GM19328 (cell line): ENCODE data around the gene DAG1.

Experiments used
- ATAC-seq: cut with Tn5 transposase; IDR thresholded peaks from one replicate; pipeline ENCODE4 v1.9.1; 2021; ENCODE audit warnings: mild to moderate bottlenecking, moderate library complexity; ENCODE audit not compliant: unreplicated experiment

Gene DAG1

GRCh38 chr3:49539659-49540560 is 69.8 kb downstream of the DAG1 start:
- ATAC-seq, result peak; percentile 95

- ATAC-seq, result no peak
Measured at GRCh38 chr3:49552087-49552486, 82.0 kb downstream of the DAG1 start.

- no peak for ATAC-seq
Measured at GRCh38 chr3:49553324-49553691, 83.2 kb downstream of the DAG1 start.

GRCh38 chr3:49553692-49554632 is 83.9 kb downstream of the DAG1 start, which contains the start of gene BSN:
Gene BSN (plus strand): TSS chr3:49554477. CDS start chr3:49554603, 126 bp downstream.
- ATAC-seq, result peak; percentile 75

GRCh38 chr3:49554633-49555265 is 84.7 kb downstream of the DAG1 start:
- ATAC-seq, result peak; percentile 43

GRCh38 chr3:49556500-49557275 is 86.6 kb downstream of the DAG1 start:
- no peak for ATAC-seq

GRCh38 chr3:49563040-49563578 is 93.0 kb downstream of the DAG1 start:
- ATAC-seq, result no peak

- no peak for ATAC-seq
Measured at GRCh38 chr3:49563766-49564165, 93.7 kb downstream of the DAG1 start.

GRCh38 chr3:49566312-49566711 is 96.2 kb downstream of the DAG1 start:
- ATAC-seq, result no peak

- ATAC-seq, result no peak
Measured at GRCh38 chr3:49567406-49567805, 97.3 kb downstream of the DAG1 start.

- no peak for ATAC-seq
Measured at GRCh38 chr3:49568965-49569364, 98.9 kb downstream of the DAG1 start.

- no peak for ATAC-seq
Measured at GRCh38 chr3:49570028-49570654, 100.1 kb downstream of the DAG1 start.

- ATAC-seq, result no peak
Measured at GRCh38 chr3:49582177-49582576, 112.1 kb downstream of the DAG1 start.
